LNCaP clone FGC (cell line): ENCODE results near the gene DUOX2.
"Not testable (repeated sequence)": the region's sequence is repeated elsewhere in the genome, so short reads cannot be mapped to it uniquely, and the experiment has no call there.

ENCODE experiments used
- DNase-seq: peaks from one replicate; pipeline ENCODE4 v3.0.0-alpha.2; 2011; ENCODE audit warnings: low read depth
- H3K4me3 ChIP-seq: 2 replicates; pipeline ENCODE4 v1.5.1; 2011; ENCODE audit warnings: mild to moderate bottlenecking, low read depth, low read length, control low read depth
- TF ChIP-seq, protein P1 (sequence below): IDR thresholded peaks from 2 replicates; pipeline ENCODE4 v1.5.1; 2012; ENCODE audit warnings: mild to moderate bottlenecking; ENCODE audit not compliant: control insufficient read depth, insufficient read depth; ENCODE audit errors: extremely low read depth

The DUOX2 gene

DNA sequence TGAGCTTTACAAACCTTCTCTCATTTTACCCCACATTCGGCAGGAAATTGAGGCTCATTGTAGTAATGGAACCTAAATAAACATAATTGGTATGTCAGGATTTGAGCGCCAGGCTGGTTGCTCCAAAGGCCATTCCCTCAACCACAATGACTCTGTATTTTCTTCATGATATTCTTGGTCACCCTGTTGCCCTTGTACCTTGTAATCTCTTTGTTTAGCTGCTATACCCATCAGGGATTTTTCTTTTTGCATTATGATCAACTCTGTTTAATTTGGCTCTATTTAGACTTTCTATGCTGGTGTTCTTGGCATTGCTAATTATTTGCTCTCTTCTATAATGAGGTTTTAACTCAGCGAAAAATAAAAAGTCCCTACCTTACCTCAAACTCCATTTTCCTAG, 29.8 kb downstream of the DUOX2 start:
- H3K4me3 ChIP-seq, result no peak overlapping the region
- peak; percentile 69 for DNase-seq
- TF ChIP-seq, protein P1, sequence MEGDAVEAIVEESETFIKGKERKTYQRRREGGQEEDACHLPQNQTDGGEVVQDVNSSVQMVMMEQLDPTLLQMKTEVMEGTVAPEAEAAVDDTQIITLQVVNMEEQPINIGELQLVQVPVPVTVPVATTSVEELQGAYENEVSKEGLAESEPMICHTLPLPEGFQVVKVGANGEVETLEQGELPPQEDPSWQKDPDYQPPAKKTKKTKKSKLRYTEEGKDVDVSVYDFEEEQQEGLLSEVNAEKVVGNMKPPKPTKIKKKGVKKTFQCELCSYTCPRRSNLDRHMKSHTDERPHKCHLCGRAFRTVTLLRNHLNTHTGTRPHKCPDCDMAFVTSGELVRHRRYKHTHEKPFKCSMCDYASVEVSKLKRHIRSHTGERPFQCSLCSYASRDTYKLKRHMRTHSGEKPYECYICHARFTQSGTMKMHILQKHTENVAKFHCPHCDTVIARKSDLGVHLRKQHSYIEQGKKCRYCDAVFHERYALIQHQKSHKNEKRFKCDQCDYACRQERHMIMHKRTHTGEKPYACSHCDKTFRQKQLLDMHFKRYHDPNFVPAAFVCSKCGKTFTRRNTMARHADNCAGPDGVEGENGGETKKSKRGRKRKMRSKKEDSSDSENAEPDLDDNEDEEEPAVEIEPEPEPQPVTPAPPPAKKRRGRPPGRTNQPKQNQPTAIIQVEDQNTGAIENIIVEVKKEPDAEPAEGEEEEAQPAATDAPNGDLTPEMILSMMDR, result no peak

- H3K4me3 ChIP-seq, result no peak overlapping the region
- DNase-seq, result no peak
- TF ChIP-seq, protein P1, result no peak
Measured at GRCh38 chr15:45083223-45083622, 30.7 kb downstream of the DUOX2 start.

- DNase-seq, H3K4me3 ChIP-seq: not testable (repeated sequence)
Measured at GRCh38 chr15:45082412-45082811, 31.6 kb downstream of the DUOX2 start.

DNA sequence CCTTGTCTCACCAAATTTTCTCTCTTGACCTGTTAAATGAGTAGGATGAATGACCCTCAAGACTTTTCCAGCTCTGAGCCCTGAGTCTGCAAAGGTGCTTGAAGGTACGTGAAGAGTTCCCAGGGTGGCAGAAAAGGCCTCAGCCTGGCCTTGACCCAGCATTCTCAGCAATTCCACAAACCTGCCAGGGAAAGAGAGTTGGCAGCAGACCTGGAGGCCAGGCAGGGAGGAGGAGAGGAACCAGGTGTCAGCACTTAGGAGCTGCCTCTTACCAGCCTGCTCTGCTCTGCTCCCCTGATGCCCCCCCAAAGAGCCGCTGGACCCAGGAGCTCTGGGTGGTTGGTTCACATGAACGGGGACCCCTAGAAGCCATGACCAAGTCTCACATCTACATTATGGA, 33.4 kb downstream of the DUOX2 start:
- not testable (repeated sequence) for H3K4me3 ChIP-seq, DNase-seq

DNA sequence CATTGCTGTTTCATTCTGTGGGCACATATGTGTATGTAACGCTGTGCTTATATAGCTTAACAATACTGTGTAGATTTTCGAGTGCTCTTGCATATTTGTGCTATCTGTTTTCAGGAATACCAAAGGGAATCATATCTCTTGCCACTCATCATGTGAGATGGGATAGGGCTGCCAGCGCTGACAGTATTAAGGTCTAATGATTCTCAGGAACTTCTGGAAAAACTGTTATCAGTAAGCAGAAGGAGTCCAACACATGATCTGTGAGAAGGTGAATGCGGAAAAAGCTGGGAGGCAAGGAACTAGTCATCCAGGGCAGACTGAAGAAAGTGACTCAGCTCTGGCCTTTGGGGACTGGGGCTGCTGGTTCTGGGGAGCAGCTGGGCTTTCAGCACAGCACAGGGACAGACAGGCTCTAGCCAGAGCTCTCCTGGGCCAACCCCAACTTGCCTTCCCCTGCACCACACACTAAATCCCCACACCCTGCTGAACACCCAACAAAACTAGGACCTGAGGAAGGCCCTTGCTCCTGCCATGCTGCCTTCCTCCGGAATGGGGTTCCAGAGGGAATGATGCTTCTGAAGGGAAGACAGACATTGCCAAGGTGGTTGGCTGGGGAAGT, 34.2 kb downstream of the DUOX2 start:
- not testable (repeated sequence) for DNase-seq, H3K4me3 ChIP-seq

DNA sequence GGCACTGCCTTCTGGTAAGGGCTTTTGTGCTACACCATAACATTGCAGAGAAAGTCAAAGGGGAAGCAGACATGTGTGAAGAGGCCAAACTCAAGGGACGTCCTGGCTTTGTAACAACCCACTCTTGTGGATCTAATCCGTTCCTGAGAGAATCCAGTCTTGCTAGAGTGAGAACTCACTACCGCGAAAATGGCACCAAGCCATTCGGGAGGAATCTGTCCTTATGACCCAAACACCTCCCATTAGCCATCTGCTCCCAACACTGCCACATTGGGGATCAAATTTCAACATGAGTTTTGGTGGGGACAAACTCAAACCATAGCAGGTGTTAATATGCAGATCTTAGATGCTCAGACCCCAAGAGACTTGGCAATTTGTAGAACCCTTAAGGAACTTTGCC, 34.8 kb downstream of the DUOX2 start:
- not testable (repeated sequence) for DNase-seq, H3K4me3 ChIP-seq

DNA sequence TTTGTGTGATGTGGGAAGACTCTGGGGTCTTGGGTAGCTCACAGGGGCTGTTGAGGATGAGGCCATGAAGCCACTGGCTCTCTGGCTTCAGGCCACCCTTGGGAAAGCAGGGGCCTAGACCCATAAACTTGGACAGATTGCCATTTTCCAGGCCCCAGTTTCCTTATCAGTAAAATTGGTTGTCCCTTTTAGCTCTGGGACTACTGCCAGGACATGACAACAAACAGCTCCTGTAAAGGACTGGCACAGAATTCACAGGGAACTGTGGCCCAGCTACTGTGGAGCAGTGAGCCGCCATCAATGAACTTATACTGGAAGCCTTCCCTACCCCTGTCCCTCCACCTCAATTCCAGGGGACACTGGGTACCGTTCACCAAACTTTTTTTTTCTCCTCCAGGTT, 36.6 kb downstream of the DUOX2 start:
- DNase-seq, result peak; percentile 47
- not testable (repeated sequence) for H3K4me3 ChIP-seq

GRCh38 chr15:45075440-45076320, 38.3 kb downstream of the DUOX2 start:
- not testable (repeated sequence) for H3K4me3 ChIP-seq, DNase-seq

GRCh38 chr15:45073602-45074001, 40.4 kb downstream of the DUOX2 start:
- not testable (repeated sequence) for H3K4me3 ChIP-seq, DNase-seq

- not testable (repeated sequence) for DNase-seq, H3K4me3 ChIP-seq
Measured at GRCh38 chr15:45069942-45070360, 44.0 kb downstream of the DUOX2 start.

DNA sequence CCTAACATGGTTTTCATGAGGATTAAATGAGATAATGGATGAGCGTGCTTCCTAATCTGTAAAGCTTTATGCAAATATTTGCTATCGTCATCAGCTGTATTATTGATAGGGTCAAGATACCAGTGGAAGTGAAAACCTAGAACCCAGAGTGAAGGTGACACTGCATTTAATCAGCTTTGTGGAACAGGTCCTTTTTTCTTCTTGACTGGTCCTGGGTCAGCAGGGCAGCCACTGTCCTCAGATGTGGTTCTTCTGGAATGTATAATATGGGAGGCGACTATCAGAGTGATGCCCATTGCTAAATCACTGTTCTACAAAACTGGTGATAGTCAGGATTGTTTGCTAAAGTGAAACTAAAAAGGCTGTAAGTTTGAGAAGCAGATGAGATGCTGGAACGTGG, 49.6 kb downstream of the DUOX2 start:
- no peak for DNase-seq
- TF ChIP-seq, protein P1, result no peak
- no peak overlapping the region for H3K4me3 ChIP-seq

GRCh38 chr15:45062301-45062700, 51.7 kb downstream of the DUOX2 start:
- DNase-seq, H3K4me3 ChIP-seq: not testable (repeated sequence)

DNA sequence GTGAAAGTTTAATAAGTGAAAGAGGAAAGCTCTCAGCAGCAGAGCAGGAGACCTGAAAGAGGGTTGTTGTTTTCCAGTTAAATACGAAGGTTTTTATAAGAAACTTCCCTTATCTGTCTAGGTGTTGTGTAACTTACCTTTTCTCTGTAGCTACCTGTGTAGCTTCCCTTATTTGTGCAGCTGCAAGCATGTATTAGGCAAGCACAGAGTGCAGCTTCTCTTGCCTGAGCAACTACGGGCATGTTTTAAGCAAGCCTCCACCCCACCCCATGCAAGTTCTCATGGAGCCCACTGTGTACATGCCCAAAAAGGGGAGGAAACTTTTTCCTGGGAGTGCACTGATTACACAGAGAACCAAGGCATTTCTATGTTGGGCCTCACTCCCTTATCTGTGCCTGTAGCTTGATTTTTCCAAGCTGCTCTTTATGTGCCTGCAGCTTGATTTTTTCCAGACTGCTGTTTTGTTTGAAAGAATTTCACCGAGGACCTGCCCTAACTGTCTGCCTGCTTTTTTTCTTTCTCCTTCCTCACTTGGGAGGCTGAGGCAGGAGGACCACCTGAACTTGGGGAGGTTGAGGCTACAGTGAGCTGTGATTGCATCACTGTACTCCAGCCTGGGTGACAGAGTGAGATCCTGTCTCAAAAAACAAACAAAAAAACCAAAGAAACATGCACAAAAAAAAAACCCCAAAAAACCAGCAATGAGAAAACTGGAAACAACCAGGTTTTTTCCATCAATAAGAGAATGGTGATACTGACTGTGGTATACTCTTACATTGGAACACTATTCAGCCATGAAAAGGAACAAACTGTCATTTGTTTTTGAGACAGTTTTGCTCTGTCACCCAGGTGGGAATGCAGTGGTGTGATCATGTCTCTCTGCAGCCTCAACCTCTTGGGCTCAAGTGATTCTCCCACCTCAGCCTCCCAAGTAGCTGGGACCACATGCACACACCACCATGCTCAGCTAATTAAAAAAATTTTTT, 55.0 kb downstream of the DUOX2 start:
- DNase-seq, H3K4me3 ChIP-seq: not testable (repeated sequence)

- H3K4me3 ChIP-seq, DNase-seq: not testable (repeated sequence)
Measured at GRCh38 chr15:45052676-45053075, 61.3 kb downstream of the DUOX2 start.
